Transverse colon (tissue), 4 donors: ENCODE results near the gene SUSD3. TPM values are rescaled to one million over a fixed set of nuclear protein-coding genes. Genes with fewer than 3 reads are reported as not detected.

Experiments
- DNase-seq: peaks from one replicate; pipeline ENCODE4 v3.0.0-alpha.2; 2019
- H3K27ac ChIP-seq, 4 donors: fragments of 200-600 bp; sonication (generic); 2 replicates each; pipeline ENCODE4 v1.5.1; 2016 to 2018; ENCODE audit warnings: inconsistent platforms in 4 of 4
- H3K27me3 ChIP-seq: fragments of 200-600 bp; sonication (generic); 2 replicates; pipeline ENCODE4 v1.5.1; 2017; ENCODE audit warnings: inconsistent platforms
- H3K36me3 ChIP-seq, 4 donors: fragments of 200-600 bp; sonication (generic); 2 replicates each; pipeline ENCODE4 v1.5.1; 2017 to 2019; ENCODE audit warnings: inconsistent platforms in 4 of 4
- H3K4me1 ChIP-seq, 4 donors: fragments of 200-600 bp; sonication (generic); 2 replicates each; pipeline ENCODE4 v1.5.1; 2017 to 2020; ENCODE audit warnings: inconsistent platforms in 4 of 4
- H3K4me3 ChIP-seq, 4 donors: fragments of 200-600 bp; sonication (generic); 1 replicate in 1 of 4; 2 replicates in 3 of 4; pipeline versions ENCODE4 v1.5.1 to v1.6.1; 2017 to 2019; ENCODE audit warnings: inconsistent platforms in 4 of 4
- H3K9me3 ChIP-seq, 2 donors: fragments of 200-600 bp; sonication (generic); 2 replicates each; pipeline ENCODE4 v1.5.1; 2017 to 2019; ENCODE audit warnings: inconsistent platforms in 2 of 2
- CTCF ChIP-seq, 5 experiments: fragments of 200-600 bp in 3 of 5; fragments of 450-650 bp in 2 of 5; sonication (generic) in 3 of 5; IDR thresholded peaks; 1 replicate in 2 of 5; 2 replicates in 3 of 5; pipeline ENCODE4 v1.5.1; 2016 to 2017; ENCODE audit warnings: antibody characterized with exemption in 5 of 5, inconsistent platforms in 3 of 5, mild to moderate bottlenecking in 2 of 5, moderate library complexity in 1 of 5
- EP300 ChIP-seq: sonication (generic); formaldehyde crosslinking; IDR thresholded peaks from one replicate; pipeline ENCODE4 v1.6.1; 2017; ENCODE audit warnings: antibody characterized with exemption, low read depth
- POLR2A ChIP-seq: fragments of 450-650 bp; IDR thresholded peaks from one replicate; pipeline ENCODE4 v1.6.1; 2016; ENCODE audit warnings: antibody characterized with exemption, mild to moderate bottlenecking, moderate library complexity
- POLR2AphosphoS5 ChIP-seq, 3 donors: sonication (generic); formaldehyde crosslinking; IDR thresholded peaks; one replicate each; pipeline ENCODE4 v1.6.1; 2016; ENCODE audit warnings: antibody characterized with exemption in 3 of 3
- WGBS, 2 donors: methylation state at CpG; one replicate each; pipeline ENCODE4 v1.1.5; 2018; ENCODE audit warnings: low coverage in 1 of 2; 5-methylcytosine and 5-hydroxymethylcytosine counted together
- in situ Hi-C, 4 donors: fragments of 200-750 bp; cut with MboI; loops; one replicate each; pipeline versions ENCODE4 v1.15.0 to v1.15.1; 2017; ENCODE audit warnings: low sequenced_read_pairs in 3 of 4, low pct_ligation_motif_present in 1 of 4, low pct_unique_long_range_greater_than_20kb in 1 of 4
- intact Hi-C: fragments of 100-400 bp; cut with DNase I; formaldehyde crosslinking; loops from one replicate; pipeline ENCODE4 v1.15.1; 2023; ENCODE audit warnings: low total_unique reads
- total RNA-seq, 4 donors: library from RNA; depleted of rRNA; stranded (reverse); fragments of >200 nt; gene quantifications; one replicate each; pipeline ENCODE4 v1.1.0, GENCODE V29; 2016

SUSD3 gene
- total RNA-seq, 4 donors from 2014 or later, result 1.9 to 2.7 TPM; not detected in 2

GRCh38 chr9:93083592-93084470 is 25.3 kb downstream of the SUSD3 start:
- no peak overlapping the region for H3K27ac ChIP-seq
- no peaks in the 10 kb centered on the region for H3K36me3 ChIP-seq
- DNase-seq, result no peak

DNA sequence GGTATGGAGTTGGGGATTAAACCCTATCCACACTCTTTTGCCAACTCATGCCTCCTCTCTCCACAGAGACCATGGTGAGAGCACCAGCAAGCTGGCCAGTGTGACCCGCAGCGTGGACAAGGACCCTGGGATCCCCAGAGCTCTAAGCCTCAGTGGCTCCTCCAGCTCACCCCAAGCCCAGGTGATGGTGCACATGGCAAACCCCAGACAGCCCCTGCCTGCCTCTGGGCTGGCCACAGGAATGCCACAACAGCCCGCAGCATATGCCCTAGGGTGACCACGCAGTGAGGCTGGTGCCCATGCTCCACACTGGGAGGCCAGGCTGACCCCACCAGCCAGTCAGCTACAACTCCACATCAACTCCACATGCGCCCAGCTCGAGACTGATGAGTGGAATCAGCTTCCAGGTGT is 26.0 kb downstream of the SUSD3 start:
- WGBS, 2 donors, result 95% methylated on average over 6 of the region's 6 CpGs; no CpG with 5 or more reads in 1 of the 2 donors
- in situ Hi-C loops, result no loop called here

More at GRCh38 chr9:93083592-93084470, 25.3 kb downstream of the SUSD3 start:
- in situ Hi-C loops, result no loop called here
- intact Hi-C loops, result no loop called here
- H3K9me3 ChIP-seq, result no peaks in the 10 kb centered on the region
- no peak for TF ChIP-seq CTCF (IDR thresholded peaks at IDR 0.05)
- no peak for TF ChIP-seq EP300
- TF ChIP-seq POLR2A, result no peak
- TF ChIP-seq POLR2AphosphoS5 (IDR thresholded peaks at IDR 0.05), result no peak
- H3K4me1 ChIP-seq, result no peaks in the 10 kb centered on the region
- 81 to 86% methylated on average over 1 to 6 of the region's 8 CpGs for WGBS, 2 donors
- no peak overlapping the region for H3K4me3 ChIP-seq
- no peaks in the 10 kb centered on the region for H3K27me3 ChIP-seq

GRCh38 chr9:93085676-93086075 is 27.2 kb downstream of the SUSD3 start:
- Histone ChIP-seq H3K27ac (no peak overlapping the region), H3K4me3 (no peak overlapping the region), H3K4me1 (no peaks in the 10 kb centered on the region), H3K27me3 (no peaks in the 10 kb centered on the region), H3K36me3 (no peaks in the 10 kb centered on the region), H3K9me3 (no peaks in the 10 kb centered on the region)
- TF ChIP-seq POLR2A (no peak), POLR2AphosphoS5 (IDR thresholded peaks at IDR 0.05) (no peak)
- no peak for DNase-seq
- intact Hi-C loops (no loop called here), in situ Hi-C loops (no loop called here)
- 97% methylated on average over 4 of the region's 4 CpGs; no CpG with 5 or more reads in 1 of the 2 donors for WGBS, 2 donors

More for the DNA sequence above, 26.0 kb downstream of the SUSD3 start:
- H3K9me3 ChIP-seq, result no peaks in the 10 kb centered on the region
- TF ChIP-seq CTCF (IDR thresholded peaks at IDR 0.05) (no peak), POLR2A (no peak), POLR2AphosphoS5 (IDR thresholded peaks at IDR 0.05) (no peak), EP300 (no peak)
- intact Hi-C loops, result no loop called here
- no peak for DNase-seq
- no peaks in the 10 kb centered on the region for H3K4me1 ChIP-seq
- H3K27me3 ChIP-seq, result no peaks in the 10 kb centered on the region
- H3K27ac ChIP-seq, result no peak overlapping the region
- no peaks in the 10 kb centered on the region for H3K36me3 ChIP-seq
- H3K4me3 ChIP-seq, result no peak overlapping the region

- Histone ChIP-seq H3K4me3 (no peak overlapping the region), H3K36me3 (no peaks in the 10 kb centered on the region), H3K9me3 (no peaks in the 10 kb centered on the region), H3K4me1 (no peaks in the 10 kb centered on the region), H3K27me3 (no peaks in the 10 kb centered on the region), H3K27ac (peak overlapping the region in 3 of 4 donors; percentile 1 to 36 (median 29))
- no peak for TF ChIP-seq POLR2AphosphoS5 (IDR thresholded peaks at IDR 0.05)
- no peak for TF ChIP-seq POLR2A
- TF ChIP-seq CTCF (IDR thresholded peaks at IDR 0.05), result no peak
- no peak for TF ChIP-seq EP300
- in situ Hi-C loops, result no loop called here
- 82 to 89% methylated on average over 4 to 8 of the region's 8 CpGs for WGBS, 2 donors
- intact Hi-C loops, result no loop called here
- no peak for DNase-seq
These were observed 28.1 kb downstream of the SUSD3 start for GRCh38 chr9:93086447-93087224.
